Effector memory CD8-positive, alpha-beta T cell (primary cell): ENCODE measurements around the gene TMOD3.
"Not testable (repeated sequence)": the region's sequence is repeated elsewhere in the genome, so short reads cannot be mapped to it uniquely, and the experiment has no call there.

Source experiments
- ATAC-seq: fragments of 150-1000 bp; cut with Tn5 transposase; replicated peaks from 2 replicates; pipeline ENCODE4 v1.10.0; 2021; ENCODE audit warnings: mild to moderate bottlenecking, moderate library complexity
- DNase-seq, 3 experiments: peaks; one replicate each; pipeline ENCODE4 v3.0.0; 2021
- H3K27ac Mint-ChIP-seq, 2 donors: one replicate each; pipeline ENCODE4 v1.8.0; 2022; ENCODE audit warnings: mild to moderate bottlenecking in 2 of 2, mixed read lengths in 2 of 2, moderate library complexity in 2 of 2
- H3K27me3 Mint-ChIP-seq, 2 donors: one replicate each; pipeline ENCODE4 v1.8.0; 2022; ENCODE audit warnings: mixed read lengths in 2 of 2
- H3K36me3 Mint-ChIP-seq: one replicate; pipeline ENCODE4 v1.8.0; 2022; ENCODE audit warnings: mild to moderate bottlenecking, moderate library complexity, mixed read lengths; ENCODE audit not compliant: insufficient read depth
- H3K4me1 Mint-ChIP-seq, 2 donors: one replicate each; pipeline ENCODE4 v1.8.0; 2022; ENCODE audit warnings: low read depth in 2 of 2, mixed read lengths in 2 of 2
- H3K4me3 Mint-ChIP-seq, 2 donors: one replicate each; pipeline ENCODE4 v1.8.0; 2022; ENCODE audit warnings: mild to moderate bottlenecking in 2 of 2, mixed read lengths in 2 of 2, moderate library complexity in 2 of 2
- H3K9me3 Mint-ChIP-seq, 2 donors: one replicate each; pipeline ENCODE4 v1.8.0; 2022; ENCODE audit warnings: mixed read lengths in 2 of 2

The TMOD3 gene

GRCh38 chr15:51883271-51883837, 53.9 kb downstream of the TMOD3 start:
- DNase-seq (no peak), ATAC-seq (no peak)
- Mint-ChIP-seq H3K4me3 (no peak overlapping the region), H3K27ac (peak overlapping the region in 1 of 2 donors; percentile 79), H3K36me3 (peaks cover 14% of the 10 kb centered on the region), H3K9me3 (no peaks in the 10 kb centered on the region), H3K4me1 (peaks cover 13 to 21% of the 10 kb centered on the region in 2 donors), H3K27me3 (no peaks in the 10 kb centered on the region)

DNA sequence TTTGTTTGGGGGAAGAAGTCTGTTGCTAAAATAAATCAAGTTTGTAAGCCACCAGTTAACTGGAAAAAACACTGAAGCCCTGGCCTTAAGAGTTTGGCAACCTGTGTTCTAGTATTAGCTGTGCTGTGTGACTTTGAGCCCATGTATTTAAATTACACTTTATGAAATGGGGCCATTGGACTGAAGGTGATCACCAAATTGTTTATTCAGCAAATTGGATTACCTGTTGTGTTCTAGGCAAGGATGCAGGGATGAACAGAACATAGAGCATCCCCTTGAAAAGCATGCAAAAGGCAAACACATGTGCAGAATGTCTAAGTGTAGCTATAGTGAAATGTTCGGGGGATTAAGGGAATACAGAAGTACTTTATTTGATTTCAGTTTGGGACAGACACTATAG, 54.6 kb downstream of the TMOD3 start:
- DNase-seq (no peak), ATAC-seq (no peak)
- Mint-ChIP-seq H3K4me1 (peaks cover 9 to 19% of the 10 kb centered on the region in 2 donors), H3K4me3 (no peak overlapping the region), H3K27ac (peak overlapping the region; percentile 51 to 79), H3K9me3 (no peaks in the 10 kb centered on the region), H3K36me3 (peaks cover 14% of the 10 kb centered on the region), H3K27me3 (no peaks in the 10 kb centered on the region)

DNA sequence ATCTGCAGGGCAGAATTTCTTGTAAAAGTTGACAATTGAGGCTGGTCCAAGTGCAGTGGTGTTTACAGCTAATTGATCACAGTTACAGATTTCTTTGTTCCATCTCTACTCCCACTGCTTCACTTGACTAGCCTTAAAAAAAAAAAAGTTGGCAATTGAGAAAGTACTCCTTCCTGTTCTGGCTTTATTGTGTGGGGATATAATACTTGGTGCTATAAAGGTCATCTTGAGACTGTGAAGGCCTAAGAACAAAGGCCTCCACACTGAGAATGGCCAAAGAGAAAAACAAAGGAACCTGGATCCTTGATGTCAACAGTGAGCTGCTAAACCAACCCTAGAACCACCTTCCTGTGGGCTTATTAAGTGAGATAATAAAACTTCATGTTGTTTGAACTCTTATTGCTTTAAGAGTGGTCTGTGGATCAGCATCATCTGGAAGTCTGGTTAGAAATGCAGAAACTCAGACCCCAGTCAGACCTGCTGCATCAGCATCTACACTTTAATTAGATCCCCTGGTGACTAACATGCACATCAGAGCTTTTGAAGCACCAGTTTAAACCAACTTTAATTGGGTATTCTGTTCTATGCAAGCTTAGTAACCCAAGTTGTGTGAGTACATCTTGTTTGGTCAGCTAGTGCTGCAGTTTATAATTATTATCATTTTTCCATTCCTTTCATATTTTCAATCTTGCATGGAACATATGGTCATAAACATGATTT, 55.2 kb downstream of the TMOD3 start:
- H3K4me3 Mint-ChIP-seq: no peak overlapping the region
- peak overlapping the region; percentile 51 to 79 for H3K27ac Mint-ChIP-seq
- no peaks in the 10 kb centered on the region for H3K9me3 Mint-ChIP-seq
- peaks cover 18% of the 10 kb centered on the region for H3K36me3 Mint-ChIP-seq
- no peak for ATAC-seq
- DNase-seq: no peak
- H3K4me1 Mint-ChIP-seq: peaks cover 8 to 17% of the 10 kb centered on the region in 2 donors
- H3K27me3 Mint-ChIP-seq: no peaks in the 10 kb centered on the region

DNA sequence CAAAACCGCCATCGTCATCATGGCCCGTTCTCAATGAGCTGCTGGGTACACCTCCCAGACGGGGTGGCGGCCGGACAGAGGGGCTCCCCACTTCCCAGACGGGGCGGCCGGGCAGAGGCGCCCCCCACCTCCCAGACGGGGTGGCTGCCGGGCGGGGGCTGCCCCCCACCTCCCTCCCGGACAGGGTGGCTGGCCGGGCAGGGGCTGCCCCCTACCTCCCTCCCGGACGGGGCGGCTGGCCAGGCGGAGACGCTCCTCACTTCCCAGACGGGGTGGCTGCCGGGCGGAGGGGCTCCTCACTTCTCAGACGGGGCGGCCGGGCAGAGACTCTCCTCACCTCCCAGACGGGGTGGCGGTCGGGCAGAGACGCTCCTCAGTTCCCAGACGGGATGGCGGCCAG, 56.3 kb downstream of the TMOD3 start:
- Mint-ChIP-seq H3K36me3 (peaks cover 20% of the 10 kb centered on the region), H3K4me1 (peaks cover 5 to 18% of the 10 kb centered on the region in 2 donors)
- DNase-seq, H3K9me3 Mint-ChIP-seq, H3K4me3 Mint-ChIP-seq, H3K27ac Mint-ChIP-seq, H3K27me3 Mint-ChIP-seq, ATAC-seq: not testable (repeated sequence)

DNA sequence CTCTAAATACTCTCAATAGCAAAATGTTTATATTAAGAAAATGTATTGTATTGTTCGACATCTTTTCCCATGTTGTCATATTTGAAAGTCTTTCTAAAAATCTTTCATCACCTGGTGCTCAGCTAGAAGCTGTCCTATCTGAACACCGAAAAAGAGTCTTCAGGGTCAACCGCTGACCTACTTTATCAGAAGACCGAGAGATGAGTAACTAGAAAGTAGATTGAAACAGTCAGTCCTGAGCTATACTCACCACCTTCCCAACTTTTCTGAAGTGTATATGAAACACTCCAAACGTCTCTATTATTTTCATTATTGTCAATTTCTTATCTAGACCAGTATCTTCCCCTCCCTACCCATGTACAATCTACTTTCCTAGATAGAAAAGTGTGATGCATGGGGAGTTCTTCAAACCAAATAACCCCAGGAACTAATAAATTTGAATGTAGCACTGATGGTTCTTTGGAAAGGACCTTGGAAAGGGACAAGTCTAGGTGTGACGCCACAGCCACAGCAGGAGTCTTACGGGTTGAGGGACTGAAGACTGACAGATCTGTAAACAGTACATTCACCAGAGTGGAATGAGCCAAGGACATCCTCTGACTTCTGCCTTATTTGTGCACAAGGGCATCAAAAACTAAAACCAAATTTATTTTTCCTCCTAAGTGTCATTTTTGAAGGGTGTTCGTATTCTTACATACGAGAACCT, 58.6 kb downstream of the TMOD3 start:
- no peak for ATAC-seq
- H3K9me3 Mint-ChIP-seq: no peaks in the 10 kb centered on the region

GRCh38 chr15:51888593-51889195, 59.2 kb downstream of the TMOD3 start:
- Mint-ChIP-seq H3K4me1 (peaks cover 7 to 20% of the 10 kb centered on the region in 2 donors), H3K27me3 (no peaks in the 10 kb centered on the region), H3K36me3 (peaks cover 46% of the 10 kb centered on the region), H3K4me3 (no peak overlapping the region), H3K9me3 (no peaks in the 10 kb centered on the region), H3K27ac (no peak overlapping the region)
- no peak for ATAC-seq
- no peak for DNase-seq

More for the DNA sequence above, 58.6 kb downstream of the TMOD3 start:
- Mint-ChIP-seq H3K27ac (no peak overlapping the region), H3K36me3 (peaks cover 39% of the 10 kb centered on the region), H3K4me3 (no peak overlapping the region), H3K4me1 (peaks cover 7 to 22% of the 10 kb centered on the region in 2 donors), H3K27me3 (no peaks in the 10 kb centered on the region)
- no peak for DNase-seq

DNA sequence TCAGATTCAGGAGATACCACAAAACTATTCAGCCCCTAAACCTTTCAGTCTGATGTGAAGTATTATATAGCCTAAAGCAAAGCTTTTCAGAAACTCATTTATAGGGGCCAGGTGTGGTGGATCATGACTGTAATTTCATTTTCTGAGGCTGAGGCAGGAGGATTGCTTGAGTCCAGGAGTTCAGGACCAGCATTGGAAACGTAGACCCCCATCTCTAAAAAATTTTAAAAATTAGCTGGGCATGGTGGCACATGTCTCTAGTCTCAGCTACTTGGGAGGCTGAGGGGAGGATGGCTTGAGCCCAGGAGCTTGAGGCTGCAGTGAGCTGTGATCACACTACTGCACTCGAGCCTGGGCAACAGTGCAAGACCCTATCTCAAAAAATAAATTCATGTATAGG, 60.0 kb downstream of the TMOD3 start:
- H3K9me3 Mint-ChIP-seq: no peaks in the 10 kb centered on the region
- no peaks in the 10 kb centered on the region for H3K27me3 Mint-ChIP-seq
- H3K4me1 Mint-ChIP-seq: peaks cover 6 to 18% of the 10 kb centered on the region in 2 donors
- H3K27ac Mint-ChIP-seq: no peak overlapping the region
- no peak for DNase-seq
- peaks cover 52% of the 10 kb centered on the region for H3K36me3 Mint-ChIP-seq
- H3K4me3 Mint-ChIP-seq: no peak overlapping the region
- ATAC-seq: no peak

- Mint-ChIP-seq H3K4me1 (no peaks in the 10 kb centered on the region), H3K36me3 (peaks cover 76% of the 10 kb centered on the region), H3K4me3 (no peak overlapping the region), H3K27me3 (no peaks in the 10 kb centered on the region), H3K9me3 (no peaks in the 10 kb centered on the region), H3K27ac (no peak overlapping the region)
- DNase-seq (no peak), ATAC-seq (no peak)
Measured at GRCh38 chr15:51904421-51904820, 75.0 kb downstream of the TMOD3 start.

- Mint-ChIP-seq H3K27me3 (no peaks in the 10 kb centered on the region), H3K27ac (no peak overlapping the region), H3K4me3 (no peak overlapping the region), H3K9me3 (no peaks in the 10 kb centered on the region), H3K4me1 (no peaks in the 10 kb centered on the region), H3K36me3 (peaks cover 71% of the 10 kb centered on the region)
- DNase-seq (no peak), ATAC-seq (no peak)
Measured at GRCh38 chr15:51904931-51905330, 75.5 kb downstream of the TMOD3 start.

DNA sequence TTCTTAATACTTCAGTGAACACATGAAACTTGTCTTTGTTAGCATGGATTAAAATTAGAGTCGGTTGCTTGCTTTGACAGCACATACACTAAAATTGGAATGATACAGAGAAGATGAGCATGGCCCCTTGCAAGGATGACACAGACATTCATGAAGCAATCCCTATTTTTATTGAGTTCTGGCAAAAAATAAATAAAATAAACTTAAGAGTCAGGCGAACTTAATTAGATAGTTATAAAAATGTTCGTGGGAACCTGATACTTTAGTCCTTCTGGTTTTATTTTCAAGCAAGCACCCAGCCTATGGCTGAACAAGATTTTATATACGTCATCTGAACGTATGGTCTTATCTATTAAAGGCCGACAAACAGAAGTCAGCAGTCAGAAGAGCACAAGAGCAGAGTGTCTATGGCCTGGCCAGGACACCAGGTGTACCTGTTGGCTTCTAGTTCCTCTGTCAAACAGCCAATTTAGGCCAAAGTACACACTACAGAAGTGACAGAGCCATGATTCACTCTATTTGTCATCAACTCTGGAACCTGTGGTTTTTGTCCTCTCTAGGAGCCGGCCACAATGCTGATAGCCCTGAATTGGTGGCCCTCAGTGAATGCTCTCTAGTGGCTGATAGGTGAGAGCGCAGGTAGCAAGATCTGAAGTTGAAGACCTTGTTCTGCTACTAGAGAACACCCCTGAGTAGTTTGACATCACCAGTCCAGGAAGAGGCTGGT, 77.8 kb downstream of the TMOD3 start:
- H3K27ac Mint-ChIP-seq: no peak overlapping the region
- H3K4me3 Mint-ChIP-seq: no peak overlapping the region
- peaks cover 57% of the 10 kb centered on the region for H3K36me3 Mint-ChIP-seq
- DNase-seq (no peak), ATAC-seq (no peak)
- no peaks in the 10 kb centered on the region for H3K27me3 Mint-ChIP-seq
- H3K4me1 Mint-ChIP-seq: no peaks in the 10 kb centered on the region
- H3K9me3 Mint-ChIP-seq: no peaks in the 10 kb centered on the region

GRCh38 chr15:51908316-51908715, 78.9 kb downstream of the TMOD3 start:
- Mint-ChIP-seq H3K9me3 (no peaks in the 10 kb centered on the region), H3K27me3 (no peaks in the 10 kb centered on the region), H3K4me1 (no peaks in the 10 kb centered on the region), H3K27ac (no peak overlapping the region), H3K36me3 (peaks cover 47% of the 10 kb centered on the region), H3K4me3 (no peak overlapping the region)
- no peak for DNase-seq
- no peak for ATAC-seq

DNA sequence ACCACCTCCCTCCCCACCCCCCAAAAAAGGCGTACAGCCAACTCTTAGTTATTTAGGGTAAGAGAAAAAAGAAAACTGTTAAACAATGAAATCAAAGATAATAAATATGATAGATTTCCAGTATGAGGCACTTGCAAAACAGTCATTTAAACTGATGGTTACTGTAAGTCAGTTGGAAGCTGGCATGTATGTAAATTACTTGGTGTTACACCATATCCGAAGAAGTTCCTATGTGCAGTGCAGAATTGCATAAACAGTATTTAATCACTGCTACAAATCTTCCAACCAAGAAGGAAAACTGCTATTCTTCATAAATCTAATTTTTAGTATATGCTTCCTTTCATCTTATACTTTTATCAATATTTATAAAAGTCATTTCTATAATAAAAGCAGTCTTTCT, 80.1 kb downstream of the TMOD3 start:
- no peak overlapping the region for H3K4me3 Mint-ChIP-seq
- H3K27me3 Mint-ChIP-seq: no peaks in the 10 kb centered on the region
- H3K9me3 Mint-ChIP-seq: no peaks in the 10 kb centered on the region
- no peak for DNase-seq
- peaks cover 52% of the 10 kb centered on the region for H3K36me3 Mint-ChIP-seq
- H3K4me1 Mint-ChIP-seq: no peaks in the 10 kb centered on the region
- no peak for ATAC-seq
- H3K27ac Mint-ChIP-seq: no peak overlapping the region

DNA sequence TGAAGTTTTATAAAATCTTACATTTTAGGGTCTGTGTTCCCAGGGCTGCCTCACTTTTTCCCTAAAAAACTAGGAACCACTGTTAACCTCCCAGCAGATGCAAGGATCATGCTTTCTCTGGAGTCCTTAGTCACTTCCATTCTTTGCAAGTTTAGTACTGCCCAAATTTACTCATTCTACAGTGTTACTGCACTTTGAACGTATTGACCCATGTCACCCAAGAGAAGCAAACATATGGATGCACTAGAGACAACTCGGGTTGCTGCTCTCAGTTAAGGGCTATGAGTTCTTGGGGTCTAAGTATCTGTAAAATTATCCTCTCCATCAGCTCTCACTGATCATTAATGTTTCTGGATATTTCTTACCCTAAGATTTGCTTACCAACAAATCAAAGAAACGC, 83.1 kb downstream of the TMOD3 start:
- DNase-seq (no peak), ATAC-seq (no peak)
- Mint-ChIP-seq H3K27me3 (no peaks in the 10 kb centered on the region), H3K4me3 (no peak overlapping the region), H3K27ac (no peak overlapping the region), H3K36me3 (peaks cover 44% of the 10 kb centered on the region), H3K9me3 (no peaks in the 10 kb centered on the region), H3K4me1 (no peaks in the 10 kb centered on the region)
